CD4-positive, alpha-beta T cell treated with Interleukin-1 beta for 1 hour (primary cell): ENCODE measurements around the gene DMRT1.
A peak's percentile ranks its signal among the peaks of the same experiment; 100 is the strongest.
"Not testable (repeated sequence)": the region's sequence is repeated elsewhere in the genome, so short reads cannot be mapped to it uniquely, and the experiment has no call there.

ENCODE experiments used
- DNase-seq, 2 donors: peaks; one replicate each; pipeline ENCODE4 v3.0.0-alpha.2; 2020 to 2022

The DMRT1 gene

GRCh38 chr9:972501-973294 lies 131.2 kb downstream of the DMRT1 start:
- no peak for DNase-seq

DNA sequence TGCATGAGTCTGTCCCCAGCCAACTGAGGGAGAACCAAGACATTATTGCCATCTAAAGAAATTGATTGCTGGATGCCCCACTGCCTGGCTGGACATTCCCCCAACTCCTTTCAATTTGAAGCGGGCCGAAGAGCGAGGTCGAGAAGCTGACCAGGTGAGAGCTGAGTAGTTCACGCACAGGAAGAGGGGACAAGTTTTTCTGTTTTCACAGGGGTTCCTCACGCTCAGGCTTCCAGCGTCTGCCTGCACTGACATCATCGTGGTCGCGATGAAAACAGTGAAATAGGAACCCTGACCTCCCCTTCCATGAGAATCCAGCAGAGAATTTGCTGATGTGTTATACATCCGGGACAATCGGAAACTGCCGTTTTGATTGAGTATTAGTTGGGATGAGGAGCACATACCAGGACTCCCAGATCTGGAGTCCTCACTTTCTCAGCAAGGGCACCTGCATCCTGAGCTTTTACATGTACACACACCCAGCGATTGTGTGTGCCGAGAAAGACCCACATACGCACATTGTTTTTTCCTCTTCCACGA lies 131.9 kb downstream of the DMRT1 start:
- DNase-seq = no peak

DNA sequence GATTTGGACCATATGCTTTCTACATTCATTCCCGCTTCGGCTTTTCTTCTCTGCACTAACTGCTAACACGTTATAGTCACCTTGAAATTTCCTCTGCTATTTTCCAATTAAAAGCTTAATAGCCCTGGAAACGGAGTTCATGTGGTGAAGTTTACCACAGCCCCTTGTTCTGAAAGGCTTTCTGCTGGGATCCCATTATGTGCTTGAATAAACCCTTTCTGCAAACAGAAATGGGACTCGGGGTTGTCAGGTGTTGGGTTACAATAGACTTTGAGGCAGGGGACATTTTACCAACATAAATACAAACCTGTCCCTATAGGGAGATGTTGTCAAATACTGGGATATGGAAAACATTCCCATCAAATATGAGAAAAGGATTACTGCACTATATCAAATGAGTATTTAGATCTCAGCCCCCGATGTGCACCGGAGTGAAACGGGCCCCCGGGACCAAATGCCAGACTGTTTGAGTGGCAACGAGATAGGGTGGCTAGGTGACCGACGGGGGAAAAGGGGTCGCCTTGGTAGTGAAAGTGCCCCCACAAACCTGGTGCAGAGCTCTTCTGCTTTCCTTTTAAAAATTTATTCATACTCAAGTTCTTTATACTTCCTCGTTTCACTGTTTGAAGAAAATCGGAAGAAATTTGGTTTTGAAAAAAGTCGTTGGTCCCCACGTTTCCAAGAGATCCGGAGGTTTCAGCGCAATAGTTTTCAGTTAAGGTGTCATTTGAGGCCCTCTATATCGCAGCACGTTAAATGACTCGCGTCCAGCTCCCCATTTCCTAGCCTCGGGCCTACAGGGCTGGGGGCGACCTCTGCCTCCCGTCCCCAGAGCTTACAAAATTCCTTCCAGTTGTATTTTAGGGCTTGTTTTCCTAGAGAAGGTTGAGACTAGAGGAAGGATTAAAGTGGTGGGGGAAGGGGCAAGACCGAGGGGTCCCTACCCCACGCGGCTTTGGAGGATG lies 132.8 kb downstream of the DMRT1 start:
- DNase-seq = no peak

- no peak for DNase-seq
Measured at GRCh38 chr9:974996-975739, 133.7 kb downstream of the DMRT1 start.

GRCh38 chr9:975740-976257 lies 134.3 kb downstream of the DMRT1 start:
- DNase-seq = no peak

GRCh38 chr9:976258-976942 lies 134.9 kb downstream of the DMRT1 start, which contains the start of gene DMRT3:
DMRT3 (plus strand) TSS chr9:976655; CDS start chr9:977002, 347 bp downstream.
- no peak for DNase-seq

- no peak for DNase-seq
Measured at GRCh38 chr9:976943-977837, 135.7 kb downstream of the DMRT1 start.

- DNase-seq = no peak
Measured at GRCh38 chr9:977838-978830, 136.6 kb downstream of the DMRT1 start.

DNA sequence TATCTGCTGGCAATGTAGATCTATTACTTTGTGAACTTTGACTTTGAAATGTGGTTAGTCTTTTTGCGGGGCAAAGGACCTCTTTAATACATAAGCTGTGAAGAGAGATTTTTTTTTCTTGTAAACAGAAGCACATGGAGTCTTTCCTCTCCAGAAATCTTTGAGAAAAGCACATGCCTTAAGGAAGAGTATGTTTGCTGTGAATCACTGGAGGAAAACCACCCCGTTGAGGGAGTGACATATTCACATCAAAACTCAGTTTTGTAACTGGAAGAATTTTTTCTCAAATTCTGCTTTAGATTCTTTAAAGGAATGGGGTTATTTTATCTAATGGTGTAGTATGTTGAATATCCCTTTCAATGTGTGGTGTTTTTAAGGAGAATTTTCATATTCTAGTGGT lies 138.5 kb downstream of the DMRT1 start:
- no peak for DNase-seq

DNA sequence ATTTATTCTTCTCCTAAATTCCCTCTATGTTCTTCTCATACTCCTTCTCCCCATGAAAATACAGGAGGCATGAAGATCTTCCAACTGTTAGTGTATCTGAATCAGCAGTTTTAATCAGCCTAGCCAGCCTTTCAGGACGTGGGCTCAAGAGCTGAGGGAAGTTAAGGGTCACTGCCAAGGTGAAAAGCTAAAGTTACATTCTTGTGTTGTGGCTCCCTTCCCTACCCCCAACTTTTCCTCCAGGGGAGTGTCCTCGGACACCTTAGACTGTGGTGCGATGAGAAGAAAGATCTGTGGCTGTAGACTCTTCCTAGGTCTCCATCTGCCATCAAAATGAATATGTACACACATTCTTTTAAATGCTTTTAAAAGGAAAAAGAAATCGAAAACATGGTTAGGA lies 139.1 kb downstream of the DMRT1 start:
- DNase-seq = no peak

DNA sequence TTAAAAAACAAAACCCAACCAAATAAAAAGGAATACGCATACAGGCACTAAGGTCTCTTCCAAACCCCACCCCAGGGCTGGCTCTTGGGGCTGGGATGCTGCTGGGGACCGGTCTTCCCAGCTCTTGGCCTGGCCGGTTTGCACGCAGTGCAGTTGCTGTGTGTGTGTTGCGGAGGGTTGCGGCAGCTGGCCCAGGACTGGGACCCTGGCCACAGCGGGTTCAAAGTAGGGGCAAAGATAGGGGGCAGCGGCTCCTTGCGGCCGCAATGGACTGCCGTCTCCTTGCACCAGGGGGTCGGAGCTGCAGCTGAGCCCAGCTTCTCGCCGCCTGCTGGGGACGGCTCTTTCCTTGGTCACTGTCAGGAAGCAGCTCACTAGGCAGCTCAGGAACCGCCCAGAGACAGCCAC lies 140.0 kb downstream of the DMRT1 start:
- DNase-seq = no peak

DNA sequence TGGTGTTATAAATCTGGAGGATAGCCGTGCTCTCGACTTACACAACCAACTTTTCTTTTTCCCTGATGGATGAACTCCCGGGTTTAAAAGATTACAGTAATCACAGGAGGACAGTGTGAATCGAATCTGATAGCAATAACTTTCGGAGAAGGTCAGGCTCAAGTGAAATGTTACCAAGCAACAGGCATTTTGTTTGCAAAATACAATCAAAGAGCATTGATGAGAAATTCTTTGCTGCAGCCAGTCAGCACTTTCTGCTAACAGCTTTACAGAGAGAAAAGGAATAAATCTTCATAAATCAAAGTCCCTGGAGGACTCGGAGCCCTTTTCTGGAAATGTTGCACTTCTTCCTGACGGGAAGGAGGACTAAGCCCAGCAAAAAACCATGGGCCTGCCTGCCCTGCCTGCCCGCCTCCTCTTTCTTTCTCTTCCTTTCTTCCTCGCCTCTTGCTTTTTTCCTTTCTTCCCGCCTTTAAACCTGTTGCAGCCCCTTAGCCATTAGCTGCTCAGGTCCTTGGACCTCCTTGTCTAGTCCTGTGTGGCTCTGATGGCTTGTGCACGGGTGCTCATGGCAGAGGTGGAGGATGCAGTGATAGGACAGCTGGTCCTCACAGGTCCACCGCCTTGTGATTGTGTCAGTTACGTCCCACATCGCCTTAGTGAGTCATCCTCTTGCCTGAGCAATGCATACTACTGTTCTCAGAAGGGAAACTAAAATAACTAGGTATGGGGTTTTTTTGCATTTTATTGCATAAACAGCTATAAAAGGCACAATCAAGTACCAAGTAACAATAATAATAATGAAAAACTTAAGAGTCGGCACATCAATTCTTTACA lies 141.1 kb downstream of the DMRT1 start:
- no peak for DNase-seq

DNA sequence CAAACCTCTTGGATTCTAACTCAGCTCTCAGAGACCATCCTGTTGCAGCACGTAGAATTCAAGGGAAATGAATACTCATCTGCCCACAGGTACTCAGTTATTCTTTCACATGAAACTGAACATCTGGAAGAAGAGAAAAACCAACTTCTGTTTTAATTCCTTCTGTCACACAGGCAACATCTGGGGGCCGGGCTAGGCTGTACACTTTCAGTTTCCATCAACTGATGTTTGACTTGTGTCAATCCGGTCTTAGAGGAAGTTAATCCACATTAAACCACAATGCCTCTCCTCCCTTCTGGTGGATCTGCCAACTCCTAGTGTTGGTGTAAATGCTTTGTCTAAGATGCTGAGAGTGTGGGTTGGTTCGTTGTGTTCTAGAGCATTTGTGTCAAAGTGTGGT lies 152.5 kb downstream of the DMRT1 start:
- peak in 1 of 2 donors; percentile 13 for DNase-seq

DNA sequence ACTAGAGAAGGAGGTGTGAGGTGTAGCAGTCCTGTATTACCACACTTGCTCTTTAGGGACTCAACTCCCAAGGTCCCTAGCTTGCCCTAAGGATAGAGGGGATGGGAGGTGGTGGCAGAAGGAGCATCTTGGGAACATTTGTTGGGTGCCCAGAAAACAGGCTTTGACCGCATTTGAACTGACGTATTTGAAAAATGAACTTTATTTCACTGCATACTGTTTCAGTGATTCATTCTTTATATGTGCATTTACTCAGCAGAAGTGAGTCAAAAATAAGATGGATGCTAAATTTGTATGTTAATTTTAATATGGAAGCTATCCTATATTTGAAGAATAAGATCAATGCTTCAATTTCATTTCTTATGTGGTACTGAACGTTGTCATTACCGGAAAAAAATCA lies 153.7 kb downstream of the DMRT1 start:
- DNase-seq = no peak

DNA sequence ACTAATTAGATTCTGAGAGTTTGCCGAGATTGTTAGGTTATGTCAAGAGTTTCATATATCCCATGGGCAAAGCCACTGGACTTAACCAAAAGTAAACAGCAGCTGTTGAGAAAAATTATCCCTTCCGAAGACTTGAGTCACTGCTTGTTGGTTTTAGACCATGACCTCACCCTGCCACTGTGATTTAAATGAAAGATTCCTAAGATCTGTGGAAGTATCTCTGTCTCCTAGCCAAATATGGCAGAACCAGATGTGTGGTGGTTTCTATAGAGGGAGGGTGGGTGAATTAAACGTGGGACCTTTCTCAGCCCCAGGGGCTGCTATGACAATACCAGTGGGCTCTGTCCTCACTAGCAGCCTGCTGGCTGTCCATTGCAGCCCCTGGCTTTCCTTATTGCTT lies 154.3 kb downstream of the DMRT1 start:
- DNase-seq = no peak

- not testable (repeated sequence) for DNase-seq
Measured at GRCh38 chr9:998299-999110, 157.0 kb downstream of the DMRT1 start.

GRCh38 chr9:1001838-1002237 lies 160.3 kb downstream of the DMRT1 start:
- DNase-seq = no peak

DNA sequence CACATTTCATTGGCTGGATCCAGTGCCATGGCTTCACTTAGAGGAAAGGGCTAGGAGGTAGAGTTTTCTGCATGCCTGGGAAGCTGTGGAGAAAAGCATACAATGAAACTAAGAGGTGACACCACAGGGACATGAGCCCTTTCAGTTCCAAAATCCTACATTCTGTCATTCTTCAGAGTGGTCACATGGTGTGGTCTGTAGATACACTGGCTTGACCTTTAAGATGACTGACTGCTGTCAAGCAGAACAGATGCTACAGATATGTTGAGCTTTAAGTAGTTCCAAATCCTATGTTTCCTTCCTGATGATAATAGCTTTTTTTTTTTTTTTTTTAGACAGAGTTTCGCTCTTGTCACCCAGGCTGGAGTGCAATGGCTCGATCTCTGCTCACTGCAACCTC lies 161.2 kb downstream of the DMRT1 start:
- DNase-seq = no peak
